GM12874 (cell line): ENCODE results near the gene SPRING1.

Experiments used
- CTCF ChIP-seq: IDR thresholded peaks from 2 replicates; pipeline ENCODE4 v1.5.1; 2011; ENCODE audit warnings: low read depth, mild to moderate bottlenecking, control low read depth, low read length, moderate library complexity; ENCODE audit not compliant: insufficient read depth

Gene SPRING1

GRCh38 chr12:116722245-116722644, 15.6 kb downstream of the SPRING1 start:
- no peak for TF ChIP-seq CTCF

- TF ChIP-seq CTCF: no peak
Observed at GRCh38 chr12:116719731-116720528, 17.9 kb downstream of the SPRING1 start.

GRCh38 chr12:116718655-116719454, 19.0 kb downstream of the SPRING1 start:
- TF ChIP-seq CTCF: no peak

GRCh38 chr12:116717466-116718437, 20.1 kb downstream of the SPRING1 start:
- no peak for TF ChIP-seq CTCF

GRCh38 chr12:116714175-116714574, 23.7 kb downstream of the SPRING1 start:
- no peak for TF ChIP-seq CTCF

GRCh38 chr12:116713527-116713926, 24.3 kb downstream of the SPRING1 start:
- TF ChIP-seq CTCF: no peak
